ENCODE results near the gene LRP10.
"Not testable (repeated sequence)": the region's sequence is repeated elsewhere in the genome, so short reads cannot be mapped to it uniquely, and the experiment has no call there.

Gene LRP10

GRCh38 chr14:22854963-22855724 lies 16.4 kb upstream of the LRP10 start:
- Histone ChIP-seq H4K91ac (ENCODE audit: low read length) (no peak overlapping the region), H3K4me3 (ENCODE audit: insufficient read depth in 1 of 2, low read depth in 1 of 2, low read length in 2 of 2) (no peak overlapping the region), H2BK5ac (ENCODE audit: low read depth, low read length, poor library complexity, severe bottlenecking) (no peak overlapping the region), H3K18ac (ENCODE audit: low read depth in 1 of 2, low read length in 2 of 2) (no peak overlapping the region), H3K9ac (ENCODE audit: low read length) (no peak overlapping the region), H3K14ac (ENCODE audit: low read length in 2 of 2) (no peak overlapping the region), H2AFZ (ENCODE audit: low read depth, low read length) (no peak overlapping the region), H3K4me2 (ENCODE audit: low read length, poor library complexity, severe bottlenecking) (no peak overlapping the region), H3K27me3 (ENCODE audit: control insufficient read depth in 1 of 2, insufficient read depth in 1 of 2, low read length in 2 of 2) (no peaks in the 10 kb centered on the region), H3K36me3 (ENCODE audit: control insufficient read depth in 1 of 2, insufficient read depth in 2 of 2, low read depth in 1 of 2, low read length in 2 of 2) (no peaks in the 10 kb centered on the region), H2BK12ac (ENCODE audit: low read length in 2 of 2) (no peak overlapping the region), H3K79me1 (replicated peaks; ENCODE audit: low read length, poor library complexity, severe bottlenecking) (no peaks in the 10 kb centered on the region), H2BK15ac (ENCODE audit: low read depth, poor library complexity, severe bottlenecking) (no peak overlapping the region), H4K8ac (ENCODE audit: low read length) (no peak overlapping the region), H2AK5ac (ENCODE audit: low read length, severe bottlenecking) (no peak overlapping the region), H3K4me1 (ENCODE audit: control insufficient read depth, insufficient read depth, low read depth, low read length) (peaks cover 15% of the 10 kb centered on the region), H2BK120ac (ENCODE audit: low read depth, low read length) (no peak overlapping the region), H3K4ac (ENCODE audit: low read depth in 1 of 2, low read length in 2 of 2) (no peak overlapping the region), H3K9me3 (ENCODE audit: control insufficient read depth, low read length) (no peaks in the 10 kb centered on the region), H3K27ac (ENCODE audit: low read length, poor library complexity, severe bottlenecking) (no peak overlapping the region), H3K23ac (ENCODE audit: low read length in 2 of 2) (no peak overlapping the region)
- 87% methylated on average over 6 of the region's 8 CpGs for WGBS
- DNase-seq, result no peak

- H3K4me3 ChIP-seq (ENCODE audit: insufficient read depth in 1 of 2, low read depth in 1 of 2, low read length in 2 of 2), result no peak overlapping the region
- H2AFZ ChIP-seq (ENCODE audit: low read depth, low read length), result no peak overlapping the region
- DNase-seq, result no peak
- H2AK5ac ChIP-seq (ENCODE audit: low read length, severe bottlenecking), result no peak overlapping the region
- H3K9me3 ChIP-seq (ENCODE audit: control insufficient read depth, low read length), result no peaks in the 10 kb centered on the region
- H3K79me1 ChIP-seq (replicated peaks; ENCODE audit: low read length, poor library complexity, severe bottlenecking), result no peaks in the 10 kb centered on the region
- no peak overlapping the region for H2BK12ac ChIP-seq (ENCODE audit: low read length in 2 of 2)
- no peak overlapping the region for H2BK5ac ChIP-seq (ENCODE audit: low read depth, low read length, poor library complexity, severe bottlenecking)
- H3K23ac ChIP-seq (ENCODE audit: low read length in 2 of 2), result no peak overlapping the region
- no peak overlapping the region for H3K18ac ChIP-seq (ENCODE audit: low read depth in 1 of 2, low read length in 2 of 2)
- no peaks in the 10 kb centered on the region for H3K27me3 ChIP-seq (ENCODE audit: control insufficient read depth in 1 of 2, insufficient read depth in 1 of 2, low read length in 2 of 2)
- WGBS, result 100% methylated on average over 3 of the region's 5 CpGs
- no peak overlapping the region for H2BK120ac ChIP-seq (ENCODE audit: low read depth, low read length)
- H3K4me2 ChIP-seq (ENCODE audit: low read length, poor library complexity, severe bottlenecking), result no peak overlapping the region
- no peak overlapping the region for H3K4ac ChIP-seq (ENCODE audit: low read depth in 1 of 2, low read length in 2 of 2)
- H3K14ac ChIP-seq (ENCODE audit: low read length in 2 of 2), result no peak overlapping the region
- H4K91ac ChIP-seq (ENCODE audit: low read length), result no peak overlapping the region
- H3K4me1 ChIP-seq (ENCODE audit: control insufficient read depth, insufficient read depth, low read depth, low read length), result peaks cover 5% of the 10 kb centered on the region
- no peak overlapping the region for H4K8ac ChIP-seq (ENCODE audit: low read length)
- H3K36me3 ChIP-seq (ENCODE audit: control insufficient read depth in 1 of 2, insufficient read depth in 2 of 2, low read depth in 1 of 2, low read length in 2 of 2), result no peaks in the 10 kb centered on the region
- no peak overlapping the region for H3K9ac ChIP-seq (ENCODE audit: low read length)
- no peak overlapping the region for H3K27ac ChIP-seq (ENCODE audit: low read length, poor library complexity, severe bottlenecking)
- H2BK15ac ChIP-seq (ENCODE audit: low read depth, poor library complexity, severe bottlenecking), result no peak overlapping the region
Observed at GRCh38 chr14:22856428-22856827, 15.1 kb upstream of the LRP10 start.

GRCh38 chr14:22860377-22860776 lies 11.2 kb upstream of the LRP10 start:
- not testable (repeated sequence) for H3K4me3 ChIP-seq (ENCODE audit: insufficient read depth in 1 of 2, low read depth in 1 of 2, low read length in 2 of 2); H2BK120ac ChIP-seq (ENCODE audit: low read depth, low read length); H3K36me3 ChIP-seq (ENCODE audit: control insufficient read depth in 1 of 2, insufficient read depth in 2 of 2, low read depth in 1 of 2, low read length in 2 of 2); H2BK12ac ChIP-seq (ENCODE audit: low read length in 2 of 2); H3K18ac ChIP-seq (ENCODE audit: low read depth in 1 of 2, low read length in 2 of 2); H3K79me1 ChIP-seq (replicated peaks; ENCODE audit: low read length, poor library complexity, severe bottlenecking); H3K23ac ChIP-seq (ENCODE audit: low read length in 2 of 2); H4K91ac ChIP-seq (ENCODE audit: low read length); H3K27me3 ChIP-seq (ENCODE audit: control insufficient read depth in 1 of 2, insufficient read depth in 1 of 2, low read length in 2 of 2); H3K9ac ChIP-seq (ENCODE audit: low read length); H2AK5ac ChIP-seq (ENCODE audit: low read length, severe bottlenecking); H2BK15ac ChIP-seq (ENCODE audit: low read depth, poor library complexity, severe bottlenecking); H2BK5ac ChIP-seq (ENCODE audit: low read depth, low read length, poor library complexity, severe bottlenecking); DNase-seq; H4K8ac ChIP-seq (ENCODE audit: low read length); H3K4ac ChIP-seq (ENCODE audit: low read depth in 1 of 2, low read length in 2 of 2); H3K9me3 ChIP-seq (ENCODE audit: control insufficient read depth, low read length); H3K14ac ChIP-seq (ENCODE audit: low read length in 2 of 2); H3K4me1 ChIP-seq (ENCODE audit: control insufficient read depth, insufficient read depth, low read depth, low read length); H3K4me2 ChIP-seq (ENCODE audit: low read length, poor library complexity, severe bottlenecking); H3K27ac ChIP-seq (ENCODE audit: low read length, poor library complexity, severe bottlenecking)
- H2AFZ ChIP-seq (ENCODE audit: low read depth, low read length), result peak overlapping the region; percentile 27
- WGBS, result 86% methylated on average over 3 of the region's 3 CpGs

- H3K23ac ChIP-seq (ENCODE audit: low read length in 2 of 2), result no peak overlapping the region
- no peak overlapping the region for H4K91ac ChIP-seq (ENCODE audit: low read length)
- H2BK12ac ChIP-seq (ENCODE audit: low read length in 2 of 2), result no peak overlapping the region
- H3K4ac ChIP-seq (ENCODE audit: low read depth in 1 of 2, low read length in 2 of 2), result no peak overlapping the region
- no peaks in the 10 kb centered on the region for H3K79me1 ChIP-seq (replicated peaks; ENCODE audit: low read length, poor library complexity, severe bottlenecking)
- H3K4me2 ChIP-seq (ENCODE audit: low read length, poor library complexity, severe bottlenecking), result no peak overlapping the region
- H2BK5ac ChIP-seq (ENCODE audit: low read depth, low read length, poor library complexity, severe bottlenecking), result no peak overlapping the region
- no peak overlapping the region for H2AK5ac ChIP-seq (ENCODE audit: low read length, severe bottlenecking)
- H3K18ac ChIP-seq (ENCODE audit: low read depth in 1 of 2, low read length in 2 of 2), result no peak overlapping the region
- no peak overlapping the region for H2AFZ ChIP-seq (ENCODE audit: low read depth, low read length)
- H3K4me1 ChIP-seq (ENCODE audit: control insufficient read depth, insufficient read depth, low read depth, low read length), result no peaks in the 10 kb centered on the region
- no peaks in the 10 kb centered on the region for H3K9me3 ChIP-seq (ENCODE audit: control insufficient read depth, low read length)
- no peak overlapping the region for H3K4me3 ChIP-seq (ENCODE audit: insufficient read depth in 1 of 2, low read depth in 1 of 2, low read length in 2 of 2)
- no peak overlapping the region for H3K14ac ChIP-seq (ENCODE audit: low read length in 2 of 2)
- H2BK120ac ChIP-seq (ENCODE audit: low read depth, low read length), result no peak overlapping the region
- no peaks in the 10 kb centered on the region for H3K27me3 ChIP-seq (ENCODE audit: control insufficient read depth in 1 of 2, insufficient read depth in 1 of 2, low read length in 2 of 2)
- DNase-seq, result no peak
- no peak overlapping the region for H2BK15ac ChIP-seq (ENCODE audit: low read depth, poor library complexity, severe bottlenecking)
- no peaks in the 10 kb centered on the region for H3K36me3 ChIP-seq (ENCODE audit: control insufficient read depth in 1 of 2, insufficient read depth in 2 of 2, low read depth in 1 of 2, low read length in 2 of 2)
- no peak overlapping the region for H4K8ac ChIP-seq (ENCODE audit: low read length)
- H3K27ac ChIP-seq (ENCODE audit: low read length, poor library complexity, severe bottlenecking), result no peak overlapping the region
- H3K9ac ChIP-seq (ENCODE audit: low read length), result no peak overlapping the region
Observed at GRCh38 chr14:22861651-22862050, 9.9 kb upstream of the LRP10 start.
